ENCODE measurements around the gene MESD.
"Not testable (repeated sequence)": the region's sequence is repeated elsewhere in the genome, so short reads cannot be mapped to it uniquely, and the experiment has no call there.

MESD gene

GRCh38 chr15:80965454-80965853 lies 24.2 kb downstream of the MESD start:
- DNase-seq (ENCODE audit: low spot score), result not testable (repeated sequence)

GRCh38 chr15:80958818-80959495 lies 30.7 kb downstream of the MESD start:
- no peak for DNase-seq (ENCODE audit: low spot score)

GRCh38 chr15:80957976-80958375 lies 31.6 kb downstream of the MESD start:
- peak; percentile 31 for DNase-seq (ENCODE audit: low spot score)

GRCh38 chr15:80957556-80957955 lies 32.1 kb downstream of the MESD start:
- no peak for DNase-seq (ENCODE audit: low spot score)

GRCh38 chr15:80955571-80956452 lies 33.8 kb downstream of the MESD start:
- DNase-seq (ENCODE audit: low spot score), result peak; percentile 99

GRCh38 chr15:80953953-80954778 lies 35.5 kb downstream of the MESD start:
- DNase-seq (ENCODE audit: low spot score), result no peak

GRCh38 chr15:80953001-80953952 lies 36.3 kb downstream of the MESD start:
- DNase-seq (ENCODE audit: low spot score), result no peak

- DNase-seq (ENCODE audit: low spot score), result no peak
These were observed 37.7 kb downstream of the MESD start for GRCh38 chr15:80951941-80952340.

GRCh38 chr15:80950291-80951078 lies 39.1 kb downstream of the MESD start:
- no peak for DNase-seq (ENCODE audit: low spot score)

GRCh38 chr15:80949756-80950155 lies 39.9 kb downstream of the MESD start:
- no peak for DNase-seq (ENCODE audit: low spot score)

- DNase-seq (ENCODE audit: low spot score), result no peak
These were observed 40.8 kb downstream of the MESD start for GRCh38 chr15:80948651-80949292.

GRCh38 chr15:80946576-80946975 lies 43.0 kb downstream of the MESD start:
- DNase-seq (ENCODE audit: low spot score), result no peak

- no peak for DNase-seq (ENCODE audit: low spot score)
These were observed 44.0 kb downstream of the MESD start for GRCh38 chr15:80945605-80946004.

GRCh38 chr15:80944818-80945217 lies 44.8 kb downstream of the MESD start:
- no peak for DNase-seq (ENCODE audit: low spot score)

GRCh38 chr15:80942746-80943565 lies 46.7 kb downstream of the MESD start:
- DNase-seq (ENCODE audit: low spot score), result no peak

GRCh38 chr15:80942266-80942665 lies 47.4 kb downstream of the MESD start:
- no peak for DNase-seq (ENCODE audit: low spot score)

GRCh38 chr15:80940851-80941250 lies 48.8 kb downstream of the MESD start:
- DNase-seq (ENCODE audit: low spot score), result no peak

- DNase-seq (ENCODE audit: low spot score), result no peak
These were observed 49.3 kb downstream of the MESD start for GRCh38 chr15:80940331-80940730.

- DNase-seq (ENCODE audit: low spot score), result no peak
These were observed 50.4 kb downstream of the MESD start for GRCh38 chr15:80939216-80939615.
